Neural cell (in vitro differentiated cells): ENCODE results near the gene ACSM3. TPM values are rescaled to one million over a fixed set of nuclear protein-coding genes. Genes with fewer than 3 reads are reported as not detected.

Experiments used
- H2AFZ ChIP-seq: fragments of 200-600, 300-800 bp; sonication (generic), shearing (Covaris generic); 2 replicates; pipeline ENCODE4 v1.6.0; 2014; ENCODE audit warnings: low read depth, mild to moderate bottlenecking, antibody characterized with exemption, low read length, moderate library complexity
- H3F3A ChIP-seq: fragments of 200-600 bp; shearing (Covaris generic); 2 replicates; pipeline ENCODE4 v1.6.1; 2016; ENCODE audit warnings: mild to moderate bottlenecking, moderate library complexity, mixed read lengths, antibody characterized with exemption, low read length; ENCODE audit not compliant: insufficient read depth, poor library complexity, severe bottlenecking
- H3K27ac ChIP-seq: fragments of 200-600, 300-800 bp; sonication (generic), shearing (Covaris generic); 2 replicates; pipeline ENCODE4 v1.5.1; 2014; ENCODE audit warnings: mild to moderate bottlenecking, low read length, moderate library complexity
- H3K27me3 ChIP-seq: fragments of 300-800, 200-600 bp; sonication (generic), shearing (Covaris generic); 2 replicates; pipeline ENCODE4 v1.6.0; 2014; ENCODE audit warnings: mild to moderate bottlenecking, low read depth, low read length, moderate library complexity; ENCODE audit not compliant: insufficient read depth
- H3K36me3 ChIP-seq: fragments of 300-800, 200-600 bp; sonication (generic), shearing (Covaris generic); 2 replicates; pipeline ENCODE4 v1.5.1; 2014; ENCODE audit warnings: mild to moderate bottlenecking, antibody characterized with exemption, low read length, moderate library complexity; ENCODE audit not compliant: insufficient read depth
- H3K4me2 ChIP-seq: fragments of 300-800, 200-600 bp; sonication (generic), shearing (Covaris generic); 2 replicates; pipeline ENCODE4 v1.6.0; 2014; ENCODE audit warnings: mild to moderate bottlenecking, low read length
- H3K4me3 ChIP-seq: fragments of 300-800, 200-600 bp; sonication (generic), shearing (Covaris generic); 2 replicates; pipeline ENCODE4 v1.5.1; 2014; ENCODE audit warnings: mild to moderate bottlenecking, low read length, moderate library complexity
- H3K79me2 ChIP-seq: fragments of 200-600 bp; shearing (Covaris generic); replicated peaks from 2 replicates; pipeline ENCODE4 v1.6.0; 2014; ENCODE audit warnings: mild to moderate bottlenecking, low read length, moderate library complexity; ENCODE audit not compliant: insufficient read depth
- H3K9ac ChIP-seq: fragments of 300-800, 200-600 bp; sonication (generic), shearing (Covaris generic); 2 replicates; pipeline ENCODE4 v1.6.1; 2016; ENCODE audit warnings: mild to moderate bottlenecking, low read length, mixed read lengths
- H3K9me2 ChIP-seq: fragments of 200-600 bp; shearing (Covaris generic); 2 replicates; pipeline ENCODE4 v1.6.1; 2016; ENCODE audit warnings: mild to moderate bottlenecking, low read length, mixed read lengths; ENCODE audit not compliant: insufficient read depth
- H3K9me3 ChIP-seq: fragments of 200-600, 300-800 bp; sonication (generic), shearing (Covaris generic); 2 replicates; pipeline ENCODE4 v1.6.1; 2016; ENCODE audit warnings: mild to moderate bottlenecking, mixed run types, low read length, moderate library complexity, mixed read lengths
- H4K20me1 ChIP-seq: fragments of 200-600 bp; shearing (Covaris generic); 2 replicates; pipeline ENCODE4 v1.6.1; 2016; ENCODE audit warnings: mild to moderate bottlenecking, mixed run types; ENCODE audit not compliant: insufficient read depth
- CTCF ChIP-seq: fragments of 450-650 bp; IDR thresholded peaks from 2 replicates; pipeline ENCODE4 v1.5.1; 2014; ENCODE audit warnings: antibody characterized with exemption, mild to moderate bottlenecking, moderate library complexity; ENCODE audit not compliant: poor library complexity, severe bottlenecking
- EP300 ChIP-seq: fragments of 450-650 bp; conservative IDR thresholded peaks from 2 replicates; pipeline ENCODE4 v1.6.1; 2014; ENCODE audit warnings: antibody characterized with exemption, mild to moderate bottlenecking, moderate library complexity; ENCODE audit not compliant: poor library complexity, severe bottlenecking
- EZH2 ChIP-seq: fragments of 200-600, 300-800 bp; shearing (Covaris generic), sonication (generic); IDR thresholded peaks from 2 replicates; pipeline ENCODE4 v1.6.1; 2014; ENCODE audit warnings: antibody characterized with exemption, low read length, borderline replicate concordance, mild to moderate bottlenecking; ENCODE audit not compliant: insufficient read depth, poor library complexity, severe bottlenecking
- MXI1 ChIP-seq: fragments of 450-650 bp; conservative IDR thresholded peaks from 2 replicates; pipeline ENCODE4 v1.6.1; 2014; ENCODE audit warnings: antibody characterized with exemption, mild to moderate bottlenecking; ENCODE audit not compliant: poor library complexity, severe bottlenecking
- POLR2AphosphoS5 ChIP-seq: IDR thresholded peaks from 2 replicates; pipeline ENCODE4 v1.6.1; 2012
- RAD21 ChIP-seq: fragments of 450-650 bp; conservative IDR thresholded peaks from 2 replicates; pipeline ENCODE4 v1.6.1; 2014; ENCODE audit warnings: antibody characterized with exemption, mild to moderate bottlenecking, moderate library complexity
- REST ChIP-seq: IDR thresholded peaks from 2 replicates; pipeline ENCODE4 v1.6.1; 2012; ENCODE audit warnings: borderline replicate concordance
- SMC3 ChIP-seq: fragments of 450-650 bp; conservative IDR thresholded peaks from 2 replicates; pipeline ENCODE4 v1.6.1; 2014; ENCODE audit warnings: antibody characterized with exemption, mild to moderate bottlenecking, moderate library complexity; ENCODE audit not compliant: poor library complexity
- TAF1 ChIP-seq: IDR thresholded peaks from 2 replicates; pipeline ENCODE4 v1.6.1; 2012; ENCODE audit warnings: low read depth
- polyA plus RNA-seq: library from polyadenylated mRNA; depleted of rRNA; stranded (reverse); fragments of >200 nt; gene quantifications from 2 replicates; pipeline ENCODE4 v1.2.3, GENCODE V29; 2014

ACSM3 gene
- polyA plus RNA-seq, 1 donor from 2014 or later, result 0.57 TPM

GRCh38 chr16:20818929-20819585 lies 55.2 kb downstream of the ACSM3 start:
- H3K4me3 ChIP-seq, result no peak overlapping the region

GRCh38 chr16:20821682-20822081 lies 57.9 kb downstream of the ACSM3 start:
- Histone ChIP-seq H3K36me3 (no peaks in the 10 kb centered on the region), H3K9me2 (no peaks in the 10 kb centered on the region), H3K79me2 (no peaks in the 10 kb centered on the region), H3K9me3 (no peaks in the 10 kb centered on the region), H3K27me3 (no peaks in the 10 kb centered on the region), H3K27ac (no peak overlapping the region), H4K20me1 (no peaks in the 10 kb centered on the region), H3K4me2 (no peak overlapping the region), H2AFZ (no peak overlapping the region), H3K9ac (no peak overlapping the region), H3K4me3 (no peak overlapping the region), H3F3A (no peaks in the 10 kb centered on the region)
- TF ChIP-seq MXI1 (no peak), CTCF (no peak), POLR2AphosphoS5 (no peak), TAF1 (no peak), EP300 (no peak), RAD21 (no peak), SMC3 (no peak), EZH2 (no peak)

More at GRCh38 chr16:20818929-20819585, 55.2 kb downstream of the ACSM3 start:
- no peaks in the 10 kb centered on the region for H3K9me3 ChIP-seq
- no peak overlapping the region for H2AFZ ChIP-seq
- TF ChIP-seq MXI1 (no peak), RAD21 (no peak), CTCF (no peak), REST (no peak), POLR2AphosphoS5 (no peak), SMC3 (no peak), EZH2 (no peak), EP300 (no peak), TAF1 (no peak)
- no peaks in the 10 kb centered on the region for H3K27me3 ChIP-seq
- no peaks in the 10 kb centered on the region for H3K36me3 ChIP-seq
- no peaks in the 10 kb centered on the region for H3F3A ChIP-seq
- H3K27ac ChIP-seq, result no peak overlapping the region
- no peak overlapping the region for H3K9ac ChIP-seq
- no peaks in the 10 kb centered on the region for H3K9me2 ChIP-seq
- no peaks in the 10 kb centered on the region for H4K20me1 ChIP-seq
- no peak overlapping the region for H3K4me2 ChIP-seq
- H3K79me2 ChIP-seq, result no peaks in the 10 kb centered on the region
